ENCODE results near the gene USE1. TPM values are rescaled to one million over a fixed set of nuclear protein-coding genes. Genes with fewer than 3 reads are reported as not detected.

The USE1 gene
- total RNA-seq (2021; ENCODE audit: unreplicated experiment) (26.2 TPM), Bru-seq, nascent RNA (percentile 59 among the genes with signal in this experiment), BruChase-seq, experiment 1, labeled RNA remaining after a 2-hour chase (percentile 60 among the genes with signal in this experiment), BruChase-seq, experiment 2, labeled RNA remaining after a 6-hour chase (percentile 67 among the genes with signal in this experiment)
- 47.9 TPM for polyA plus RNA-seq (2012; ENCODE audit: insufficient read length)
- long read RNA-seq, partial matches to known transcripts: 1 of 8 reads
- long read RNA-seq, other reads (novel, unspliced or antisense): 7 of 8 reads

DNA sequence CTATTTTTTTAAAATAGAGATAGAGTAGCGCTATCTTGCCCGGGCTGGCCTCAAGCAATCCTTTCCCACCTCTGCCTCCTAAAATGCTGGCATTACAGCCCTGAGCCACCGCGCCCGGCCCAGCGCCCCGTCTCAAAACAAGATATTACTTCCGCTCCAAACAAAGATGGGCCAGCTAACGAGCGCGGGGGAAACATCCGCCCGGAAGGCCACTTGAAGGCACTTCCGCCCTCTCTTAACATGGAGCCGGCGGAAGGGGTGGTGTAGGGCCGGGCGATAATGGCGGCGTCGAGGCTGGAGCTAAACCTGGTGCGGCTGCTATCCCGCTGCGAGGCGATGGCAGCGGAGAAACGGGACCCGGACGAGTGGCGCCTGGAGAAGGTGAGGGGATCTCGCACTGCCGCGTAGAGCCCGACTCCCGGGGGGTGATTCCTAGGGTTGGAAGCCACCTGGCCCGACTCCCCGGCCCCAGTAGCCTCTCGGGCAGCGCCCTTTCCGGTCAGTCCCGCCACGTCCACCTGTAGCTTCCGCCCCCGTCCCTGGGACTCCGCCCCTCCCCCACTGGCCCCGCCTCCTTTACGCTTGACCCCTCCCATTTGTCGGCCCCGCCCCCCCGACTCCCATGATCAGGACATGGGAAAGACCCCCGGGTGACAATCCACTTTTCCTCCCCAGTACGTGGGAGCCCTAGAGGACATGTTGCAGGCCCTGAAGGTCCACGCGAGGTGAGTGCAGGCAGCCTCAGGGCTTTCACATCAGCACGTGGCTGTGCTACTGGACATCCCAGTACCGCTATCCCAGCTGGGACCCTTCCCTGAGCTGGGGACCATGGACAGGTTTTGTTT lies at the start of gene USE1:
Gene USE1 (plus strand): TSS at position 231 of the 845 bp plus-strand sequence. CDS start 49 bp downstream, at position 280.
- in situ Hi-C loops (cut with HindIII; ENCODE audit: low pct_unique_long_range_greater_than_20kb, low sequenced_read_pairs): no loop called here
- BruUV-seq (replicated peaks): TSS peak; percentile 95
- Histone ChIP-seq H3K36me3 (ENCODE audit: control insufficient read depth, insufficient read depth, low read length) (no peaks in the 10 kb centered on the region; the same call in 1 of the 2 replicates), H3K27me3 (ENCODE audit: control insufficient read depth, insufficient read depth, low read length) (no peaks in the 10 kb centered on the region), H3K9me3 (ENCODE audit: control insufficient read depth, insufficient read depth, low read depth, low read length) (no peaks in the 10 kb centered on the region), H3K4me1 (ENCODE audit: control insufficient read depth, insufficient read depth, low read length) (0 out of 2 replicates have a peak, but pooled peaks cover 5% of the 10 kb centered on the region), H3K27ac (ENCODE audit: low read length) (peak within 1 kb of the TSS; percentile 90), H3K4me3 (ENCODE audit: low read depth in 2 of 2, low read length in 2 of 2) (peak within 1 kb of the TSS; percentile 49 to 61)
- intact Hi-C loops (cut with micrococcal nuclease; ENCODE audit: unreplicated experiment): no loop called here
- ATAC-seq (peak; percentile 94), DNase-seq (ENCODE audit: low read depth, low spot score) (peak; percentile 41)
- ChIA-PET CTCF (interaction anchor here (0.5 kb wide), 1 partner anchor 15 kb away, joined by 9 read pairs; no protein-coding TSS in a partner anchor), POLR2A (no interaction called here)
- TF ChIP-seq POLR2AphosphoS5 (IDR thresholded peaks at IDR 0.05; ENCODE audit: low read depth, low read length): peak; percentile 81
- no peak for TF ChIP-seq CTCF (IDR thresholded peaks at IDR 0.05)
- peak; percentile 73 for TF ChIP-seq TCF7L2 (IDR thresholded peaks at IDR 0.05; ENCODE audit: low read depth, low read length)
- TF ChIP-seq SIN3A (IDR thresholded peaks at IDR 0.05; ENCODE audit: borderline replicate concordance, insufficient read depth, low read depth, low read length): 0 out of 2 replicates have a peak, but pooled peaks have one; percentile 14
- TF ChIP-seq REST (IDR thresholded peaks at IDR 0.05; ENCODE audit: insufficient read depth in 1 of 2, low read depth in 2 of 2, low read length in 1 of 2): no peak

DNA sequence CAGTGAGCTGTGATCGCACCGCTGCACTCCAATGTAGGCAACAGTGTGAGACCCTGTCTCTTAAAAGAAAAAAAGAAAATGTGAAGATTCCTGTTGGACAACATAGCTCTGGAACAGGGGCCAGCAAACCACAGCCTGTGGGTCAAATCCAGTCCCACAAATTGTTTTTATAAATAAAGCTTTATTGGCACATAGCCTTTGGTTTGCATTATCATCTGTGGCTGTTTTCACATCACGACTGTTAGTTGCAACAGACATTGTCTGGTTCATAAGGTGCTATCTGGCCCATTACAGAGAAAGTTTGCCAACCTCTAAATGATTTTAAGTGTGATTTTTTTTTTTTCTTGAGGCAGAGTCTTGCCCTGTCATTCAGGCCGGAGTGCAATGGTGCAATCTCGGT lies 49.4 kb upstream of the USE1 start:
- TF ChIP-seq REST (IDR thresholded peaks at IDR 0.05; ENCODE audit: insufficient read depth in 1 of 2, low read depth in 2 of 2, low read length in 1 of 2): no peak
- no peak for TF ChIP-seq CTCF (IDR thresholded peaks at IDR 0.05)
- TF ChIP-seq POLR2AphosphoS5 (IDR thresholded peaks at IDR 0.05; ENCODE audit: low read depth, low read length): no peak
- TF ChIP-seq SIN3A (IDR thresholded peaks at IDR 0.05; ENCODE audit: borderline replicate concordance, insufficient read depth, low read depth, low read length): no peak
- no peak for TF ChIP-seq TCF7L2 (IDR thresholded peaks at IDR 0.05; ENCODE audit: low read depth, low read length)
- POLR2A ChIA-PET: no interaction called here
- Histone ChIP-seq H3K27me3 (ENCODE audit: control insufficient read depth, insufficient read depth, low read length) (no peaks in the 10 kb centered on the region), H3K27ac (ENCODE audit: low read length) (no peak overlapping the region), H3K9me3 (ENCODE audit: control insufficient read depth, insufficient read depth, low read depth, low read length) (no peaks in the 10 kb centered on the region), H3K4me3 (ENCODE audit: low read depth in 2 of 2, low read length in 2 of 2) (no peak overlapping the region), H3K4me1 (ENCODE audit: control insufficient read depth, insufficient read depth, low read length) (no peaks in the 10 kb centered on the region), H3K36me3 (ENCODE audit: control insufficient read depth, insufficient read depth, low read length) (peaks cover 6% of the 10 kb centered on the region)
- BruUV-seq (replicated peaks): no TSS peak
- ATAC-seq: no peak
- in situ Hi-C loops (cut with HindIII; ENCODE audit: low pct_unique_long_range_greater_than_20kb, low sequenced_read_pairs) (no loop called here), intact Hi-C loops (cut with micrococcal nuclease; ENCODE audit: unreplicated experiment) (no loop called here)
- CTCF ChIA-PET: no interaction called here
- no peak for DNase-seq (ENCODE audit: low read depth, low spot score)

All from Panc1 (cell line).